Measurements from ENCODE around the gene NUP98.

The NUP98 gene

DNA sequence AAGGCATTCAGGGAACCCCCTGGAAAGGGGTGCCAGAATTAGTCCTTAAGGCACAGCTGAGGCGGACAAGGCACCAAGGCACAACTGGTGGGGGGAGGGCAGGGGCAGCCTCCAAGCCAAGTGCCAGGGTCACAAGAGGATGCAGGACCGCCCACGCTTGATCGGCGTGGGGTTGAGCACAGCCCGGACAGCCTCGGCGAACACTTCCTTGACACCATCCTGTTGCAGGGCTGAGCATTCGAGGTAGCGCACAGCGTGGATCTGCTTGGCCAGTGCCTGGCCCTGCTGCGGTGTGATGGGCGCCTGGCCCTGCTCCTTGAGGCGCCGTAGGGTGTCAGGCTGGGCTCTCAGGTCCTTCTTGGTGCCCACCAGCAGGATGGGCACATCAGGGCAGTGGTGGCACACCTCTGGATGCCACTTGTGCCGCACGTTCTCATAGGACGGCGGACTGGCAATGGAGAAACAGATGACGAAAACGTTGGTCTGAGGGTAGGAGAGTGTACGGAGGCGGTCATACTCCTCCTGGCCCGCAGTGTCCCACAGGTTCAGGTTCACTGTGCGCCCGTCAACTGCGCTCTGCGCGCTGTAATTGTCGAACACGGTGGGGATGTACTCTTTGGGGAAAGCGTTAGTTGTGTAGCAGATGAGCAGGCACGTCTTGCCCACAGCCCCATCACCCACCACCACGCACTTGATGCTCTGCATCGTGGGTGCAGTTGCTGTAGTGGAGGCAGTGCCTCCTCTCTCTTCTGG is 30.3 kb upstream of the NUP98 start:
- no peak overlapping the region for H3K4me3 ChIP-seq
- TF ChIP-seq, protein P1, sequence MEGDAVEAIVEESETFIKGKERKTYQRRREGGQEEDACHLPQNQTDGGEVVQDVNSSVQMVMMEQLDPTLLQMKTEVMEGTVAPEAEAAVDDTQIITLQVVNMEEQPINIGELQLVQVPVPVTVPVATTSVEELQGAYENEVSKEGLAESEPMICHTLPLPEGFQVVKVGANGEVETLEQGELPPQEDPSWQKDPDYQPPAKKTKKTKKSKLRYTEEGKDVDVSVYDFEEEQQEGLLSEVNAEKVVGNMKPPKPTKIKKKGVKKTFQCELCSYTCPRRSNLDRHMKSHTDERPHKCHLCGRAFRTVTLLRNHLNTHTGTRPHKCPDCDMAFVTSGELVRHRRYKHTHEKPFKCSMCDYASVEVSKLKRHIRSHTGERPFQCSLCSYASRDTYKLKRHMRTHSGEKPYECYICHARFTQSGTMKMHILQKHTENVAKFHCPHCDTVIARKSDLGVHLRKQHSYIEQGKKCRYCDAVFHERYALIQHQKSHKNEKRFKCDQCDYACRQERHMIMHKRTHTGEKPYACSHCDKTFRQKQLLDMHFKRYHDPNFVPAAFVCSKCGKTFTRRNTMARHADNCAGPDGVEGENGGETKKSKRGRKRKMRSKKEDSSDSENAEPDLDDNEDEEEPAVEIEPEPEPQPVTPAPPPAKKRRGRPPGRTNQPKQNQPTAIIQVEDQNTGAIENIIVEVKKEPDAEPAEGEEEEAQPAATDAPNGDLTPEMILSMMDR (IDR thresholded peaks at IDR 0.05): no peak
- no peak for DNase-seq (ENCODE audit: low spot score)
- H3K27ac ChIP-seq: no peak overlapping the region

DNA sequence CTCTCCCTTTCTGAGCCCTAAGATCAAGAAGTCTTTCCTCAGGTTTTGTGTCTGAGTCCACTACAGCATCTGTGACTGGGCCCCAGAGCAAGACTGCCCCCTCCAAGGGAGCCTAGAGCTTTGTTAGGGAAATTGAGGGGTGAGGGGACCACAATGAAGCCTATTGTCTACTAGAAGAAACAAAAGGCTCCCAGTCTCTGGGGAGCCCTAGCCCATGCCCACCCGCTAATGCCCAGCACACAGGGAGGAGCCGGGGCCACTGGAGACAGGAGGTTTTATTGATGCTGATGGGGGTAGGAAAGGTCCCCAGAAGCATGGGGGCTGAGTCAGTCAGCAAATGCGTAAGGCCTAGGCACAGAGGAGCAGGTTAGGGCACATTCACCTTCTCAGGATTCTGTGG is 29.4 kb upstream of the NUP98 start:
- TF ChIP-seq, protein P1 (IDR thresholded peaks at IDR 0.05): no peak
- H3K4me3 ChIP-seq: no peak overlapping the region
- no peak for DNase-seq (ENCODE audit: low spot score)
- no peak overlapping the region for H3K27ac ChIP-seq

DNA sequence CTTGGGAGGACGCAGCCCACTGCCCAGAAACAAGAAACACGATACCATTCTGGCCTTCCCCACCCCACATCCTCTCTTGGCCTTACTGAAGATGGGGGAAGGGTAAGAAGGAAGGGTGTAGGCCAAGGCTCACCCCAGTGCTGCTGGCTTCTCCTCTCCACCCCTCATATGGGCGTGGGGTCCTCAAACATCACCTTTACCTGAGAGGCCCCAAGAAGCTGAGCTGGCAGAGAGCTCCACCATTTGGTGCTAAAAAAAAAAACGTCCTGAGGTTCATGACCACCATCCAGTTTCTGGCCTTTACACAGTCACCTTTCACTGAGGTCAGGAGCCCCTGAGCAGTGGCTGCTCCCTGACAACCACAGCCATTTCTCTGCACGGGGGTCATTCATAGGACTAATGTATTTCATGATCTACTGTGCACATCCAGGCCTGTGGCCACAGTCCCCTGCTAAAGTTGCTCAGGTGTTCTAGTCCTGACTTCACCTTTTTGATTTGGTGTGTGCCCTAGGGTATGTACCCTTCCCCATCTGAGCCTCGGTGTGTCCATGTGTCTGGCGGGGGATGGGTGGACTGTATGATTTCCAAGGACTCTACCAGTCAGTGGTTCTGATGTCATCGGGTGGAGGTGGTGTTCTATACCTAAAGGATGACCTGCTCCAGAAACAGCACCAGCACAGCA is 28.3 kb upstream of the NUP98 start:
- H3K27ac ChIP-seq: no peak overlapping the region
- TF ChIP-seq, protein P1 (IDR thresholded peaks at IDR 0.05): no peak
- no peak for DNase-seq (ENCODE audit: low spot score)
- no peak overlapping the region for H3K4me3 ChIP-seq

DNA sequence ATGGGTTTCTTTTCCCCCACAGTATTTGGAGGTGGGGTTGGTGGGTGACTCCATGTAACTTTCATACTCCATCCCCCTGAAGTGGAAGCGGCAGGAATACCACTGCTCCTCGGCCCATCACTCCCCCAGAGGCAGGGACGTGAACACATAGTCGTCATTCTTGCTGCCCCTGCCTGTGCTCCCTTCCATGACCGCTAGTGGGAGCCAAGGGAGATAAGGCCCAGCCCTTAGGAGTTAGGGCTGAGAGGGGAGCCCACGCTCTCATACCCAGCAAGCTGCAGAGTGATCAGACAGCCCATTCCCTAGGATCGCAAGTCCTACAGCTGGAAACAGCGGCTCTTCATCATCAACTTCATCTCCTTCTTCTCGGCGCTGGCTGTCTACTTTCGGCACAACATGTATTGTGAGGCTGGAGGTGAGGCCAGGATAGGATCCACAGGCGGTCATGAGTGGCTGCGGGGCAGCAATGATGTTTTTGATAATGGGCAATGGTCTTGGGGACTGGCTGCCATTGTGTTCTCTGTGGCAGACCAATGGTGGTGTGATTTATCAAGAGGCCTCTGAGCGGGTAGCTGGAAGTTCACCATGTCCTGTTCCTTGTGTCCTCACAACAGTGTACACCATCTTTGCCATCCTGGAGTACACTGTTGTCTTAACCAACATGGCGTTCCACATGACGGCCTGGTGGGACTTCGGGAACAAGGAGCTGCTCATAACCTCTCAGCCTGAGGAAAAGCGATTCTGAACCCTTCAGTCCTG is 27.5 kb upstream of the NUP98 start:
- DNase-seq (ENCODE audit: low spot score): no peak
- no peak overlapping the region for H3K27ac ChIP-seq

DNA sequence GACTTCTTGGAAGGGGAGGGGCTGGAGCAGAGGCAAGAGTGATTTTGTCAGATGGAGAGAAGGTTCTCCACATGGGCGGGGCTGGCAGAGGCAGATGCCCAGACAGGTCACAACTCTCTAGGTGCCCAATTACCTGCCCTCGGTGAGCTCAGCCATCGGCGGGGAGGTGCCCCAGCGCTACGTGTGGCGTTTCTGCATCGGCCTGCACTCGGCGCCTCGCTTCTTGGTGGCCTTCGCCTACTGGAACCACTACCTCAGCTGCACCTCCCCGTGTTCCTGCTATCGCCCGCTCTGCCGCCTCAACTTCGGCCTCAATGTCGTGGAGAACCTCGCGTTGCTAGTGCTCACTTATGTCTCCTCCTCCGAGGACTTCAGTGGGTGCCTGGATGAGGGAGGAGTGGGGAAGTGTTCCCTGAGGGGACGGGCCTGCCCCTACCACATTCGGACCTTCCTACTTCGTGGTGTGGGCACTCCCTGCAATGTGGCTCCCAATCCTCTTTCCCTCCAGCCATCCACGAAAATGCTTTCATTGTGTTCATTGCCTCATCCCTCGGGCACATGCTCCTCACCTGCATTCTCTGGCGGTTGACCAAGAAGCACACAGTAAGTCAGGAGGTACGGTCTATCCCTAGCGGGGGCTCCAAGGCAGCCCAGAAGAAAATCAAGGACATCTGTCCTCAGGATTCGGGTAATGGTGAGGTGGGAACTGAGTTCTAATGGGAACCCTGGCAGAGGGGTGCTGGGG is 26.6 kb upstream of the NUP98 start:
- TF ChIP-seq, protein P1 (IDR thresholded peaks at IDR 0.05): no peak
- Histone ChIP-seq H3K4me3 (no peak overlapping the region), H3K27ac (no peak overlapping the region)
- DNase-seq (ENCODE audit: low spot score): no peak

More for the DNA sequence above, 27.5 kb upstream of the NUP98 start:
- TF ChIP-seq, protein P1 (IDR thresholded peaks at IDR 0.05): no peak
- H3K4me3 ChIP-seq: no peak overlapping the region

DNA sequence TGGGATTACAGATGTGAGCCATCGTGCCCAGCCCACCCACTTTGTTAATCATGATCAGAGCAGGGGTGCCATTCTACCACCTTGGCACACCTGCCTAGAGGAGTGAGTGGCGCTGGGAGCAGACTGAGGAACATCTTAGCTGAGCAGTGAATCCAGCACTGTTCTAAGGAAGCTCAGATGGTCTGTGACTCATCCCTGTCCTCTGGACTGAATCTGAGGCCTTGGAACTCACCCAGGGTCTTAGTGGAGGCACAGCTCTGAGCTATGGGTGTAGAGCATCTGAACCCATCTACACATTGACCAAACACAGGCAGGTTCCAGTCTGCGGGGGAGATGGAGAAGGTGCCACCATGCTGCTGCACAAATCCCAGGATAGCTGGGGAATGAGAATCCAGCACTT is 25.9 kb upstream of the NUP98 start:
- DNase-seq (ENCODE audit: low spot score): no peak
- TF ChIP-seq, protein P1 (IDR thresholded peaks at IDR 0.05): no peak
- Histone ChIP-seq H3K27ac (no peak overlapping the region), H3K4me3 (no peak overlapping the region)
